ENCODE measurements around the gene ENPP5.

- TF ChIP-seq ZFX (IDR thresholded peaks at IDR 0.05), result no peak
- no peak for TF ChIP-seq CTCF (conservative IDR thresholded peaks at IDR 0.05)
Measured at GRCh38 chr6:46118836-46119235, 51.9 kb downstream of the ENPP5 start.

Measured in C4-2B (cell line).